OCI-LY3 (cell line): ENCODE measurements around the gene RNASEL.

Experiments
- H2AFZ ChIP-seq: fragments of 200-600, 300-600 bp; shearing (Covaris generic); 2 replicates; pipeline ENCODE4 v1.6.0; 2014; ENCODE audit warnings: antibody characterized with exemption, low read depth, low read length
- H3K27ac ChIP-seq: fragments of 200-600, 300-600 bp; sonication (generic); 2 replicates; pipeline ENCODE4 v1.5.1; 2014; ENCODE audit warnings: mild to moderate bottlenecking, low read length, moderate library complexity, mixed read lengths
- H3K27me3 ChIP-seq: fragments of 200-600, 300-600 bp; sonication (generic); 2 replicates; pipeline ENCODE4 v1.6.1; 2014; ENCODE audit warnings: low read depth, low read length, mixed read lengths
- H3K36me3 ChIP-seq: fragments of 200-600, 300-600 bp; sonication (generic); replicated peaks from 2 replicates; pipeline ENCODE3; 2014; ENCODE audit warnings: low read depth, low read length, mixed read lengths
- H3K4me1 ChIP-seq: fragments of 300-600, 200-600 bp; sonication (generic); 2 replicates; pipeline ENCODE4 v1.6.1; 2014; ENCODE audit warnings: low read length, mixed read lengths
- H3K4me2 ChIP-seq: fragments of 200-600, 300-600 bp; sonication (generic); 2 replicates; pipeline ENCODE4 v1.6.1; 2014; ENCODE audit warnings: low read length, mixed read lengths
- H3K4me3 ChIP-seq: fragments of 300-600, 200-600 bp; sonication (generic); 2 replicates; pipeline ENCODE4 v1.5.1; 2014; ENCODE audit warnings: antibody characterized with exemption, mild to moderate bottlenecking, low read length, moderate library complexity
- H3K79me2 ChIP-seq: fragments of 300-600, 200-600 bp; shearing (Covaris generic); 2 replicates; pipeline ENCODE4 v1.6.1; 2014; ENCODE audit warnings: mild to moderate bottlenecking, low read length, mixed read lengths
- H3K9ac ChIP-seq: fragments of 300-600, 200-600 bp; shearing (Covaris generic); 2 replicates; pipeline ENCODE4 v1.6.0; 2014; ENCODE audit warnings: mild to moderate bottlenecking, low read length, moderate library complexity
- H3K9me3 ChIP-seq: fragments of 200-600, 300-600 bp; shearing (Covaris generic); 2 replicates; pipeline ENCODE4 v1.6.1; 2014; ENCODE audit warnings: low read length, mixed read lengths; ENCODE audit not compliant: insufficient read depth
- H4K20me1 ChIP-seq: fragments of 200-600, 300-600 bp; sonication (generic); 2 replicates; pipeline ENCODE4 v1.6.1; 2016; ENCODE audit warnings: low read length, mixed read lengths; ENCODE audit not compliant: insufficient read depth
- EZH2phosphoT487 ChIP-seq: fragments of 200-600 bp; shearing (Covaris generic); IDR thresholded peaks from 2 replicates; pipeline ENCODE4 v1.6.1; 2018; ENCODE audit warnings: antibody characterized with exemption, mixed run types, low read depth
- TF ChIP-seq, protein P1 (sequence below): fragments of 200-600, 300-600 bp; sonication (generic); IDR thresholded peaks from 2 replicates; pipeline ENCODE4 v1.5.1; 2014; ENCODE audit warnings: antibody characterized with exemption, low read length, low read depth

RNASEL gene

GRCh38 chr1:182599339-182599738 lies 10.3 kb upstream of the RNASEL start:
- TF ChIP-seq, protein P1, sequence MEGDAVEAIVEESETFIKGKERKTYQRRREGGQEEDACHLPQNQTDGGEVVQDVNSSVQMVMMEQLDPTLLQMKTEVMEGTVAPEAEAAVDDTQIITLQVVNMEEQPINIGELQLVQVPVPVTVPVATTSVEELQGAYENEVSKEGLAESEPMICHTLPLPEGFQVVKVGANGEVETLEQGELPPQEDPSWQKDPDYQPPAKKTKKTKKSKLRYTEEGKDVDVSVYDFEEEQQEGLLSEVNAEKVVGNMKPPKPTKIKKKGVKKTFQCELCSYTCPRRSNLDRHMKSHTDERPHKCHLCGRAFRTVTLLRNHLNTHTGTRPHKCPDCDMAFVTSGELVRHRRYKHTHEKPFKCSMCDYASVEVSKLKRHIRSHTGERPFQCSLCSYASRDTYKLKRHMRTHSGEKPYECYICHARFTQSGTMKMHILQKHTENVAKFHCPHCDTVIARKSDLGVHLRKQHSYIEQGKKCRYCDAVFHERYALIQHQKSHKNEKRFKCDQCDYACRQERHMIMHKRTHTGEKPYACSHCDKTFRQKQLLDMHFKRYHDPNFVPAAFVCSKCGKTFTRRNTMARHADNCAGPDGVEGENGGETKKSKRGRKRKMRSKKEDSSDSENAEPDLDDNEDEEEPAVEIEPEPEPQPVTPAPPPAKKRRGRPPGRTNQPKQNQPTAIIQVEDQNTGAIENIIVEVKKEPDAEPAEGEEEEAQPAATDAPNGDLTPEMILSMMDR, result peak; percentile 49
- no peak for TF ChIP-seq EZH2phosphoT487
- no peak overlapping the region for H3K4me2 ChIP-seq
- no peak overlapping the region for H3K4me3 ChIP-seq
- H3K9ac ChIP-seq, result no peak overlapping the region
- H3K4me1 ChIP-seq, result peaks cover 20% of the 10 kb centered on the region
- H3K36me3 ChIP-seq, result peaks cover 33% of the 10 kb centered on the region
- no peak overlapping the region for H2AFZ ChIP-seq
- peaks cover 11% of the 10 kb centered on the region for H3K79me2 ChIP-seq
- H3K9me3 ChIP-seq, result no peaks in the 10 kb centered on the region
- no peaks in the 10 kb centered on the region for H4K20me1 ChIP-seq
- no peak overlapping the region for H3K27ac ChIP-seq
- H3K27me3 ChIP-seq, result no peaks in the 10 kb centered on the region

DNA sequence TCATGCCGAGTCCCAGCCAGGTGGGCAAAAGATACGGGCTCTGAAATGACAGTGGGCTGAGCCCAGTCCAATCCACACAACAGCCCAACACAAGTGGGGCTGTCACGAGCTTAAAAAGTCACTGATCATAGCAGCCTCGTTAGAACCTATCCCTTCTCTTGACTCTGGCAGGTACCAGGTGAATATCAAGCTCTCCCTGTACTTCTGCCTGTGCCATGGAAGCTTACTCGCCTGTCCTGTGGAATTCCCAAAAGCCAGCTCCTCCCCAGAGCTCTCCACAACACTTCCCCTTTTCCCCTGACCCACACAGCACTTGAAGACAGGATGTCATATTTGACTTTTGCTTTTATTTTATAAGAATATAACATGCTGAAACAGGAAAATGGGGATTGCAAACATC lies 9.2 kb upstream of the RNASEL start:
- no peak overlapping the region for H3K27ac ChIP-seq
- H3K4me3 ChIP-seq, result no peak overlapping the region
- peaks cover 17% of the 10 kb centered on the region for H3K4me1 ChIP-seq
- no peak overlapping the region for H3K9ac ChIP-seq
- H3K4me2 ChIP-seq, result no peak overlapping the region
- no peaks in the 10 kb centered on the region for H4K20me1 ChIP-seq
- H3K36me3 ChIP-seq, result peaks cover 33% of the 10 kb centered on the region
- TF ChIP-seq EZH2phosphoT487, result no peak
- TF ChIP-seq, protein P1, result no peak
- H3K9me3 ChIP-seq, result no peaks in the 10 kb centered on the region
- H3K27me3 ChIP-seq, result no peaks in the 10 kb centered on the region
- H3K79me2 ChIP-seq, result peaks cover 4% of the 10 kb centered on the region
- no peak overlapping the region for H2AFZ ChIP-seq

GRCh38 chr1:182596934-182597333 lies 7.9 kb upstream of the RNASEL start:
- H3K36me3 ChIP-seq, result peaks cover 27% of the 10 kb centered on the region
- H3K79me2 ChIP-seq, result no peaks in the 10 kb centered on the region
- no peak overlapping the region for H2AFZ ChIP-seq
- no peak overlapping the region for H3K4me2 ChIP-seq
- no peak overlapping the region for H3K4me3 ChIP-seq
- H3K9ac ChIP-seq, result no peak overlapping the region
- H3K27me3 ChIP-seq, result no peaks in the 10 kb centered on the region
- TF ChIP-seq EZH2phosphoT487, result no peak
- TF ChIP-seq, protein P1, result no peak
- peaks cover 11% of the 10 kb centered on the region for H3K4me1 ChIP-seq
- no peak overlapping the region for H3K27ac ChIP-seq
- no peaks in the 10 kb centered on the region for H4K20me1 ChIP-seq
- no peaks in the 10 kb centered on the region for H3K9me3 ChIP-seq

DNA sequence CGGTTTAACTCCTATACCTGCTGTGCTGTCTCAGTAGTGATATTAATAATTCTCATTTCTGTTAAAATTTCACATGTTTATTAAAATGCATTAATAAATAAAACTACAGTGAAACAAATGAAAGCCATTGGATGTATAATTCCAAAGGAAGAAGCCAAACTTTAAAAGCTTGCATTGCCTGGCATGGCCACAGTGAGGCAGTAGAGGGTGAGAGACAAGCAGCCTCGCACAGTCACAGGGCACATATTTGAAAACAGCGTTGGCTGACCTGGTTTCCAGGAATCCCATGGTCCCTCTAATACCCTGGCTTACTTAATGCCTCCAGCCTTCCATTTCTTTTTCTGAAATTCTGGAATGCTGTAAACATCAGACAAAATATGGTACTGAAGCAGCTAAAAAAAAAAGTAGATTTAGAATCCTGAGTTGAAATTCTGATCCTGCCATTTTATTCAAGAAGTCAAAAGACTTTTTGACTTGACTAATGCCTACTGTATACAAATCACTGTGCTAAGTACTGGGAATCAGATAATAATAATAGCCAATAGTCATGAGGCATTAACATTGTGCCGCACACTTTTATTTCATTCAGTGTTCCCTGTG lies 6.7 kb upstream of the RNASEL start:
- Histone ChIP-seq H3K27ac (no peak overlapping the region), H3K9me3 (no peaks in the 10 kb centered on the region), H3K9ac (no peak overlapping the region; the same call in 1 of the 2 replicates), H3K27me3 (no peaks in the 10 kb centered on the region), H4K20me1 (no peaks in the 10 kb centered on the region), H3K4me1 (peaks cover 7% of the 10 kb centered on the region), H3K79me2 (no peaks in the 10 kb centered on the region), H3K36me3 (peaks cover 20% of the 10 kb centered on the region), H2AFZ (0 out of 2 replicates have a peak overlapping the region, but pooled peaks have one; percentile 49), H3K4me2 (peak overlapping the region; percentile 42), H3K4me3 (no peak overlapping the region)
- TF ChIP-seq, protein P1, result peak; percentile 95
- no peak for TF ChIP-seq EZH2phosphoT487
